ENCODE data around the gene ZNF502.

The ZNF502 gene

GRCh38 chr3:44771424-44772098 lies 59.1 kb downstream of the ZNF502 start:
- DNase-seq = no peak

GRCh38 chr3:44772099-44772442 lies 59.6 kb downstream of the ZNF502 start:
- DNase-seq = no peak

Data from NCI-H2081 treated with DMSO at 0.1 percent for 48 hours (cell line).